ENCODE measurements around the gene C1QTNF6. TPM values are rescaled to one million over a fixed set of nuclear protein-coding genes. Genes with fewer than 3 reads are reported as not detected.

The C1QTNF6 gene
- total RNA-seq, 1 donor from 2014 or later: 23.2 TPM

GRCh38 chr22:37138849-37139561, 49.0 kb downstream of the C1QTNF6 start:
- TF ChIP-seq, protein P1, sequence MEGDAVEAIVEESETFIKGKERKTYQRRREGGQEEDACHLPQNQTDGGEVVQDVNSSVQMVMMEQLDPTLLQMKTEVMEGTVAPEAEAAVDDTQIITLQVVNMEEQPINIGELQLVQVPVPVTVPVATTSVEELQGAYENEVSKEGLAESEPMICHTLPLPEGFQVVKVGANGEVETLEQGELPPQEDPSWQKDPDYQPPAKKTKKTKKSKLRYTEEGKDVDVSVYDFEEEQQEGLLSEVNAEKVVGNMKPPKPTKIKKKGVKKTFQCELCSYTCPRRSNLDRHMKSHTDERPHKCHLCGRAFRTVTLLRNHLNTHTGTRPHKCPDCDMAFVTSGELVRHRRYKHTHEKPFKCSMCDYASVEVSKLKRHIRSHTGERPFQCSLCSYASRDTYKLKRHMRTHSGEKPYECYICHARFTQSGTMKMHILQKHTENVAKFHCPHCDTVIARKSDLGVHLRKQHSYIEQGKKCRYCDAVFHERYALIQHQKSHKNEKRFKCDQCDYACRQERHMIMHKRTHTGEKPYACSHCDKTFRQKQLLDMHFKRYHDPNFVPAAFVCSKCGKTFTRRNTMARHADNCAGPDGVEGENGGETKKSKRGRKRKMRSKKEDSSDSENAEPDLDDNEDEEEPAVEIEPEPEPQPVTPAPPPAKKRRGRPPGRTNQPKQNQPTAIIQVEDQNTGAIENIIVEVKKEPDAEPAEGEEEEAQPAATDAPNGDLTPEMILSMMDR (conservative IDR thresholded peaks at IDR 0.05): no peak
- Mint-ChIP-seq H3K27me3 (peaks cover 26% of the 10 kb centered on the region), H3K4me1 (ENCODE audit: unreplicated experiment) (no peaks in the 10 kb centered on the region), H3K9me3 (no peaks in the 10 kb centered on the region), H3K27ac (no peak overlapping the region), H3K4me3 (no peak overlapping the region), H3K36me3 (no peaks in the 10 kb centered on the region)
- no peak for DNase-seq (ENCODE audit: extremely low spot score, unreplicated experiment)

DNA sequence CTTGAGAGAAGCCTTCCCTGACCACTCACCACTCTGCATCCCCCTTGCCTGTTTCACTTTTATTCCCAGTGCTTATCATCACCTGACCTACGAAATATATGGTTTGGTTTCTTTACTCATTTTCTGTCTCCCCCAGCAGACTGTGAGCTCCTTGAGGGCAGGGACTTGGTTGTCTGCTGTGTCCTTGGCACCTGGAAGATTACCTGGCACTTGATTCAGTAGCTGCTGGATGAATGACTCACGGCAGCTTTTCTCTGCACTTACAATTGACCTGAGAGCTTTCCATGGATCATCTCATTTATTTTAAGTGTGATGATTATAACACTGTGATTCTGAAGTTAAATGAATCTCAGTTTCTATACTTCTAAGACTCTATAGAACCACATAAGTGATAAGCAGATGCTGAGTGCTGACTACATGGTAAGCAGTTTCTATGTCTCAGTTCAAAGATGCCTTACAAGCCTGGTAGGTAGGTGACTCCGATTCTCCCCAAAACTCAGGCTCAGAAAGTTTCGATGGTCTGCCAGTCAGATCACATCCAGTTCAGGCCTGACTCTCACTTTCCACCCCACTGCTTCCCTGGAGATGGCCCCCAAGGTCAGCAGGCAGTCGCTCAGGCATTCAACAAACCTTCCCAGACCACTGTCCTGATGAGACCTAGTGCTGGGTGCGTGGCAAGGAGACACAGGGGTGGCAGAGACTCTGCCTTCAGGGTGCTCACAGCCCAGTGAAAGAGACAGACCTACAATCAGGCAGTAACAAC, 50.0 kb downstream of the C1QTNF6 start:
- H3K4me3 Mint-ChIP-seq: no peak overlapping the region
- no peaks in the 10 kb centered on the region for H3K36me3 Mint-ChIP-seq
- TF ChIP-seq, protein P1 (conservative IDR thresholded peaks at IDR 0.05): no peak
- no peak overlapping the region for H3K27ac Mint-ChIP-seq
- peaks cover 20% of the 10 kb centered on the region for H3K27me3 Mint-ChIP-seq
- no peak for DNase-seq (ENCODE audit: extremely low spot score, unreplicated experiment)
- H3K9me3 Mint-ChIP-seq: no peaks in the 10 kb centered on the region
- no peaks in the 10 kb centered on the region for H3K4me1 Mint-ChIP-seq (ENCODE audit: unreplicated experiment)

GRCh38 chr22:37137131-37137530, 50.9 kb downstream of the C1QTNF6 start:
- no peaks in the 10 kb centered on the region for H3K36me3 Mint-ChIP-seq
- no peaks in the 10 kb centered on the region for H3K9me3 Mint-ChIP-seq
- no peak overlapping the region for H3K4me3 Mint-ChIP-seq
- no peak for DNase-seq (ENCODE audit: extremely low spot score, unreplicated experiment)
- H3K4me1 Mint-ChIP-seq (ENCODE audit: unreplicated experiment): no peaks in the 10 kb centered on the region
- H3K27me3 Mint-ChIP-seq: peaks cover 18% of the 10 kb centered on the region
- no peak overlapping the region for H3K27ac Mint-ChIP-seq
- TF ChIP-seq, protein P1 (conservative IDR thresholded peaks at IDR 0.05): no peak

DNA sequence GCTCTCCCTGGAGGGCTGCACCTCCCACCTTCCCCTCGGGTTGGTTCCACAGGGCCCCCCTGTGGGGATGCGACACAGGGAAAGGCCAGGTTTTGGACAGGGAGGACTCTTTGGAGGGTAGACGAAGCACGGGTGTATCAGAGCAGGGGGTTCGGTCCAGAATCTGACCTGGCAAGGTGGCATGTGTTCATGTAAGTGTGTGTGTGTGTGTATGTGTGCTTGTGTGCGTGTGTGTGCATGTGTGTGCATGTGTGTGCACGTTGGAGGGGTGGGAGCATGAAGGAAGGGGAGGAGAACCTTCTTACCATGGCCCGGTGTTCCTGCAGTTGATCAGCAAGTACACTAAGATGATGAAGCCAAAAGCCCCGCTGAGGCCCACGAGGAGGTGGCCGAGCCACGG, 53.0 kb downstream of the C1QTNF6 start:
- no peaks in the 10 kb centered on the region for H3K36me3 Mint-ChIP-seq
- H3K4me1 Mint-ChIP-seq (ENCODE audit: unreplicated experiment): no peaks in the 10 kb centered on the region
- no peaks in the 10 kb centered on the region for H3K9me3 Mint-ChIP-seq
- no peak overlapping the region for H3K27ac Mint-ChIP-seq
- TF ChIP-seq, protein P1 (conservative IDR thresholded peaks at IDR 0.05): no peak
- no peak overlapping the region for H3K4me3 Mint-ChIP-seq
- DNase-seq (ENCODE audit: extremely low spot score, unreplicated experiment): no peak
- H3K27me3 Mint-ChIP-seq: peaks cover 18% of the 10 kb centered on the region

DNA sequence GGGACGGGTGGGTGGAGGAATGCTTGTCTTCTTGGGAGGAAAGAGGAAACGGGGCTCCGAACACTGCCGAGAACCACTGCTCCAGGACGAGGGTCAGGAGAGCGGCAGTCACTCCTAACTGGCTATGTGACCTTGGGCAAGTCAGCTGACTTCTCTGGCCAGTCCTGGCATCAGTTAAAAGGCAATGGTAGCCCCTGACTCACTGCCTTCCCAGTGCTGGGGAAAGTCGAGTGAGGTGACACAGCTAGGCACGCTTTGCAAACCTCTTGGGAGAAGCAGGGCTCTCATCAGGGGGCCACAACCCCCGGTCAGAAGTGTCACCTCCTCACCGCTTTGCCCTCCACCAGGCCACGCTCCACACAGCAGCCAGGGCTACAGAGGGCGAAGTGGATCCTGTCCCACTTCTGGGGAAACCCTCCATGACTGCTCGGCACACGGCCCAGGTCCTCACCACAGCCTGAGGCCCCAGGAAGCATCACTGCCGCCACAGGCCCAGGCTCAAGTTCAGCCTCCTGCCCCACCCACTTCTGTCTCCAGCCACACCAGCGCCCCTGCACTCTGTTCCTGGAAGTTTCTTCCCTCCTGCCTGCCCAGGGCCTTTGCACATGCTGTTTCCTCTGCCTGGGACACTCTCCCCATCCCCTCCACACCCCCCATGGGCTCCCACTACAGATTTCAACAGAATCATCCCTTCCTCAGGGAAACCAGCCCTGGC, 54.6 kb downstream of the C1QTNF6 start:
- Mint-ChIP-seq H3K9me3 (no peaks in the 10 kb centered on the region), H3K27ac (no peak overlapping the region), H3K36me3 (no peaks in the 10 kb centered on the region), H3K4me3 (no peak overlapping the region), H3K4me1 (ENCODE audit: unreplicated experiment) (no peaks in the 10 kb centered on the region), H3K27me3 (peaks cover 15% of the 10 kb centered on the region)
- TF ChIP-seq, protein P1 (conservative IDR thresholded peaks at IDR 0.05): no peak
- DNase-seq (ENCODE audit: extremely low spot score, unreplicated experiment): no peak

Data from type B pancreatic cell (in vitro differentiated cells).